Upper lobe of right lung (tissue), 1 donor: ENCODE results near the gene HDAC4. TPM values are rescaled to one million over a fixed set of nuclear protein-coding genes. Genes with fewer than 3 reads are reported as not detected.
A peak's percentile ranks its signal among the peaks of the same experiment; 100 is the strongest.
"Not testable (repeated sequence)": the region's sequence is repeated elsewhere in the genome, so short reads cannot be mapped to it uniquely, and the experiment has no call there.

ENCODE experiments used
- ATAC-seq: fragments of 200-7000 bp; cut with Tn5 transposase; one replicate; pipeline ENCODE4 v1.9.1; 2020; ENCODE audit warnings: mild to moderate bottlenecking, moderate library complexity
- DNase-seq: peaks from one replicate; pipeline ENCODE4 v3.0.0-alpha.2; 2020
- H3K27ac ChIP-seq: fragments of 200-600 bp; one replicate; pipeline ENCODE4 v1.8.0; 2022
- H3K27me3 ChIP-seq: fragments of 200-600 bp; one replicate; pipeline ENCODE4 v1.8.0; 2022; ENCODE audit warnings: mild to moderate bottlenecking
- H3K36me3 ChIP-seq: fragments of 200-600 bp; one replicate; pipeline ENCODE4 v1.8.0; 2022
- H3K4me1 ChIP-seq: fragments of 200-600 bp; one replicate; pipeline ENCODE4 v1.8.0; 2022
- H3K4me3 ChIP-seq: fragments of 200-600 bp; one replicate; pipeline ENCODE4 v1.8.0; 2022; ENCODE audit warnings: mild to moderate bottlenecking
- H3K9me3 ChIP-seq: fragments of 200-600 bp; one replicate; pipeline ENCODE4 v1.8.0; 2022
- intact Hi-C: fragments of 100-400 bp; cut with DNase I; formaldehyde crosslinking; loops from one replicate; pipeline ENCODE4 v1.11.0; 2022
- total RNA-seq: library from RNA; stranded (reverse); fragmentation: NEBNext Ultra II Directional; extraction: Animal tissue kit (Norgen Biotek cat#: 25700); gene quantifications from one replicate; pipeline ENCODE4 v1.2.1, GENCODE V29; 2021
- TF ChIP-seq, protein P1 (sequence below): fragments of 200-600 bp; IDR thresholded peaks from one replicate; pipeline ENCODE4 v1.8.0; 2022; ENCODE audit warnings: antibody characterized with exemption
- donor health status: DM: no; HTN: yes; CAD: no; lungs with severe emphysema.

Gene HDAC4
- total RNA-seq, 1 donor from 2014 or later = 44.1 TPM

DNA sequence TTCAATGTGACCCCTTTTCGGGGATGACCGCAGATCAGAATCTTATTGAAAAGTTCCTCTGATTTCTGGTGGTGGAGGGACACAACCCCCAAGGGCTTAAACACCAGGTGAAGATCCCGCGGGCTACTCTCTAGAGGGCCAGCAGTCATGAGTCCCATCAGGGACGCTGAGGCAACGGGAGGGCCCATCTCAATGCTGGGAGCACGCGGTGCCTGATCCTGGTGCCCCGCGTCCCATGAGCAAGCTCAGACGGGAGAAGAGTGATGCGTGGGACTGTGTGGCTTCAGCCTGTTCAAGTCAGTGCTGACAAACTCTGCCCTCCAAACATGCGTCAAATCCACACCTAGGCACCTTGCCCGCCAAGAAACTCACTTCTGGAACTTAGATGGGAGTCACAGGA lies 328.0 kb downstream of the HDAC4 start:
- intact Hi-C loops = no loop called here
- ATAC-seq = no peak
- H3K4me3 ChIP-seq = no peak overlapping the region
- no peaks in the 10 kb centered on the region for H3K27me3 ChIP-seq
- H3K9me3 ChIP-seq = no peaks in the 10 kb centered on the region
- H3K36me3 ChIP-seq = peaks cover 40% of the 10 kb centered on the region
- TF ChIP-seq, protein P1, sequence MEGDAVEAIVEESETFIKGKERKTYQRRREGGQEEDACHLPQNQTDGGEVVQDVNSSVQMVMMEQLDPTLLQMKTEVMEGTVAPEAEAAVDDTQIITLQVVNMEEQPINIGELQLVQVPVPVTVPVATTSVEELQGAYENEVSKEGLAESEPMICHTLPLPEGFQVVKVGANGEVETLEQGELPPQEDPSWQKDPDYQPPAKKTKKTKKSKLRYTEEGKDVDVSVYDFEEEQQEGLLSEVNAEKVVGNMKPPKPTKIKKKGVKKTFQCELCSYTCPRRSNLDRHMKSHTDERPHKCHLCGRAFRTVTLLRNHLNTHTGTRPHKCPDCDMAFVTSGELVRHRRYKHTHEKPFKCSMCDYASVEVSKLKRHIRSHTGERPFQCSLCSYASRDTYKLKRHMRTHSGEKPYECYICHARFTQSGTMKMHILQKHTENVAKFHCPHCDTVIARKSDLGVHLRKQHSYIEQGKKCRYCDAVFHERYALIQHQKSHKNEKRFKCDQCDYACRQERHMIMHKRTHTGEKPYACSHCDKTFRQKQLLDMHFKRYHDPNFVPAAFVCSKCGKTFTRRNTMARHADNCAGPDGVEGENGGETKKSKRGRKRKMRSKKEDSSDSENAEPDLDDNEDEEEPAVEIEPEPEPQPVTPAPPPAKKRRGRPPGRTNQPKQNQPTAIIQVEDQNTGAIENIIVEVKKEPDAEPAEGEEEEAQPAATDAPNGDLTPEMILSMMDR = no peak
- H3K27ac ChIP-seq = no peak overlapping the region
- no peaks in the 10 kb centered on the region for H3K4me1 ChIP-seq
- DNase-seq = no peak

DNA sequence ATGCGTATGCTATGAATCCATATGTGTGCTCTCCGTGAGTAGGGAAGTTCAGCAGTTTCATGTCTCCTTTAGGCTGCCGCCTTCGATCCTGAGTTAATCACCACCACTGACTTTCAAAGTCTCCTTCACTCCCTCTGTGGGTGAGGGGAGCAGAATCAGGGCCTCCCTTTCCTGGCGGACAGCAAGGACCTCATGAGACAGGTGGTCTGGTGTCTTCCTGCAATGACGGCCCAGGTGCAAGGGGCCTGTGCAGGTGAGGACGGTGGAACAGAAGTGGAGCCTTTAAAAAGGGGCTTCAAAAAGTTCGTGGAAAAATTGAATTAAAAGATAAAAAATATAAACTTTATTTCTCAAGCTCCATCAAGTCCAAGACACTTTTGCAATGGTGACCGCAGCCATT lies 330.4 kb downstream of the HDAC4 start:
- ATAC-seq (no peak), DNase-seq (no peak)
- H3K4me3 ChIP-seq = no peak overlapping the region
- H3K27ac ChIP-seq = no peak overlapping the region
- TF ChIP-seq, protein P1 = no peak
- no peaks in the 10 kb centered on the region for H3K9me3 ChIP-seq
- H3K36me3 ChIP-seq = peaks cover 60% of the 10 kb centered on the region
- H3K27me3 ChIP-seq = no peaks in the 10 kb centered on the region
- intact Hi-C loops = no loop called here
- H3K4me1 ChIP-seq = no peaks in the 10 kb centered on the region

DNA sequence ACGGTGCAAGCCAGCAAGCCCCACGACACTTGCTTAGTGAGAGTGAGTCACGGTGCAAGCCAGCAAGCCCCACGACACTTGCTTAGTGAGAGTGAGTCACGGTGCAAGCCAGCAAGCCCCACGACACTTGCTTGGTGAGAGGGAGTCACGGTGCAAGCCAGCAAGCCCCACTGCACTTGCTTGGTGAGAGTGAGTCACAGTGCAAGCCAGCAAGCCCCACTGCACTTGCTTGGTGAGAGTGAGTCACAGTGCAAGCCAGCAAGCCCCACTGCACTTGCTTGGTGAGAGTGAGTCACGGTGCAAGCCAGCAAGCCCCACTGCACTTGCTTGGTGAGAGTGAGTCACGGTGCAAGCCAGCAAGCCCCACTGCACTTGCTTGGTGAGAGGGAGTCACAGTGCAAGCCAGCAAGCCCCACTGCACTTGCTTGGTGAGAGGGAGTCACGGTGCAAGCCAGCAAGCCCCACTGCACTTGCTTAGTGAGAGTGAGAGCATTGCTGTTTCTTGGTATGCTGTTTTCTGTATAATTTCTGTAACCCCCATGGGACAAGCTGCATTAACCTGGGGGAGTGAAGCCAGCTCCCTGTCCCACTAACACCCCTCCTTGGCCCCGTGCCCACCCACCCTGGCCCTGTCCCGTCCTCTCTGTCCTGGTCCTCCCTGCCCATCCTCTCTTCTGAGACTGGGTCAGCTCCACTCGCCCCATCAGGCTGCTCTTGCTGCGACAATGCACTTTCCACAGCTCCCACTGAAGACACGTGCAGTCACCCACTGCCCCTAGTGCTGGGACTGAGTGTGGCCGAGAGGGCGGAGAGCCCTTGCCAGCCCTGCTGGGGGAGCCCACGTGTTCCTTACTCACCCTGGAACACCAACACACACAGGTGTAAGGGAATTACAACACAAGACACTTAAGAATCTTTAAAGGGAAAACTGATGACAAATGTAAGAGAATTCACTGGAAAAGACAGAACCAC lies 331.2 kb downstream of the HDAC4 start:
- peak; percentile 51 for ATAC-seq
- peaks cover 61% of the 10 kb centered on the region for H3K36me3 ChIP-seq
- intact Hi-C loops, H3K9me3 ChIP-seq, H3K4me3 ChIP-seq, H3K27ac ChIP-seq, H3K27me3 ChIP-seq, H3K4me1 ChIP-seq, DNase-seq: not testable (repeated sequence)
- TF ChIP-seq, protein P1 = peak; percentile 8

DNA sequence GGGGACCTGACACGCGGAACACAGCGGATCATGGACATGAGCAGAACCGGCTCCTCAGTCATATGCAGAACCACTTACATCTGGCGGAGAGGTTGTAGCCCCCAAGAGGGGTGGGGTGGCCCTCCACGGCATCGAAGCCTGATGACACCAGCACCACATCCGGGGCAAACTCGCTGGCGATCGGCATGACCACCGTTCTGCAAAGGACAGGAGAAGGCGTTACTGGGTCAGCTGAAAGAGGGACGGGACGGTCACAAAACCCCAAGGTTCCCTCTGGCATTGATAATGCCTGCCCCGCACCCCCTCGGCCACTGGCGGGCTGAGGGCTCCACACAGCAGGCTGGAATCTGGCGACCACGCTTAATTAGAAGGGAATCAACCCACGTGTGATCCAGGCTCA lies 332.4 kb downstream of the HDAC4 start:
- no peak overlapping the region for H3K4me3 ChIP-seq
- no peaks in the 10 kb centered on the region for H3K9me3 ChIP-seq
- no peaks in the 10 kb centered on the region for H3K27me3 ChIP-seq
- TF ChIP-seq, protein P1 = no peak
- no peak for DNase-seq
- H3K36me3 ChIP-seq = peaks cover 59% of the 10 kb centered on the region
- intact Hi-C loops = no loop called here
- no peaks in the 10 kb centered on the region for H3K4me1 ChIP-seq
- H3K27ac ChIP-seq = no peak overlapping the region
- ATAC-seq = no peak

DNA sequence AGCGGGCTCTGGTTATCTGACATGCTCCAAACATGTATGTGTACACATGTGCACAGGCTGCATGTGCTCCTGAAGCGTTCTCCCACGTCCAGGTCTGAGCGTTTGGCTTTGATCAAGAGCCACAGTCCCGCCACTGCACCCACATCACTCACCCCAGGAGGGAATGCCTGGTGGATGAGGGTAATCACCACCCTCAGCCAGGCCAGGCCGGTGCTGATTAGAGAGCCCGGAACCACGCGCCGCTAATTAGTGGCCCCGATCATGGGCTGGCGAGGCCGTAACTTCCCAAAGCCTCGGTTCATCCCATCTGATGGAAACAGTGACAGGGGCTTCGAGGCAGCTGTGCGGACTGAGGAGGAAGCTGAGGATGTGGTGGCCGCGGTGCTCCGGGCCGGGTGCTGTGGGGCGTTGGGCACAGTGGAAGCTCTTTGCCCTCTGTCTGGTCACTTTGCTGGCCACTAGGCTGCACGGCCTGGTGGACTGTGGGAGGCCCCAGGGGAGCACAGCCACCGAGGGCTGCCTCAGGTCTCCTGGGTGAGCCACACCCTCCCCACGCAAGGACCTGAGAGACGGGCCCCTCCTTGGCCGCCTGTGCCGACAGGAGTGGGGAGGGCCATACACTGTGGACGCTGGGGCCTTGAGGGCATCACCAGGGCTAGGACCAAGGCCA lies 333.5 kb downstream of the HDAC4 start:
- ATAC-seq = no peak

More for the DNA sequence above, 333.5 kb downstream of the HDAC4 start:
- no peak overlapping the region for H3K27ac ChIP-seq
- H3K4me3 ChIP-seq = no peak overlapping the region
- no peaks in the 10 kb centered on the region for H3K27me3 ChIP-seq
- TF ChIP-seq, protein P1 = no peak
- no peaks in the 10 kb centered on the region for H3K4me1 ChIP-seq
- intact Hi-C loops = no loop called here
- H3K9me3 ChIP-seq = no peaks in the 10 kb centered on the region
- peaks cover 48% of the 10 kb centered on the region for H3K36me3 ChIP-seq
- DNase-seq = no peak
